NK-92 (cell line): ENCODE data around the gene PLOD3.
"Not testable (repeated sequence)": the region's sequence is repeated elsewhere in the genome, so short reads cannot be mapped to it uniquely, and the experiment has no call there.

Experiments used
- DNase-seq: peaks from one replicate; lab custom pipeline; 2025; ENCODE audit not compliant: unreplicated experiment; lab: John Stamatoyannopoulos, UW

The PLOD3 gene

GRCh38 chr7:101216001-101216859 is 1.2 kb downstream of the PLOD3 start:
- no peak for DNase-seq

DNA sequence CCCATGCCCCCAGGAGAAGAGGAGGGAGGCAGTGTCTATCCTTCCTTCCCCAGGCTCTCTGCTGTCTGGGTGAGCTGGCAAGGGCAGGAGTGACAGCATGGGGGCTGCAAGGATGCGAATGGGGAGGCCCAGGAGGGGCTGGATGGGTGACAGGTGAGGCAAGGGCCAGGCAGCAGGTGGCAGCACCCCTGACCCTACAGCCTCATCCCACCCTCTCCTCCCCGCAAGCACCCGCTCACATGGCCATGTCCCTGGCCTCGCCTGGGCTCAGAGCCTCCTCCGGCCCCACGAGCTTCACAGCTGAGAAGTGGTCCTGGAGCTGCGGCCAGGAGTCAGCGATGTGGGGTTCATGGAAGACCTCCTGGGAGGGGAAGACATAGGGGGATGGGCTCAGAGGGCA is 5.4 kb downstream of the PLOD3 start:
- no peak for DNase-seq

GRCh38 chr7:101211501-101211900 is 5.9 kb downstream of the PLOD3 start:
- DNase-seq: no peak

DNA sequence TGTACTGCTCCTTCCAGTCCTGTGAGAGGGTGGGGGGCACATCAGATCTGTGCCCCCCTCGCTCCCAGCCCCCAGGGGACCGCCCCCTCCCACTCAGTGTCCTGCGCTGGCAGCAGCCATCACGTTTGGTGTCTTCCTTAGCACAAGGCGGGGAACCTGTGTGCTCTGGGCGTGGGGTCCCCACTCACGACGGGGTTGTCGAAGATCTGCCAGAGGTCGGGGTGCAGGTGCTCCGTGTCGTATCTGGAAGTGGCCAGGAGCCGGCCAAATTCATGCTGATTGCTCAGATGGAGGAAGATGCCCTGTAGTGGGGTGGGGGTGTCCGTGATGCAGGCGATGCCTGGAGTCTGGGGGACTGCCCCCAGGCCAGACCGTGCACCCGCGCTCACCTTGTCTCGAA is 7.2 kb downstream of the PLOD3 start:
- no peak for DNase-seq

GRCh38 chr7:101208794-101209193 is 8.6 kb downstream of the PLOD3 start:
- DNase-seq: no peak

DNA sequence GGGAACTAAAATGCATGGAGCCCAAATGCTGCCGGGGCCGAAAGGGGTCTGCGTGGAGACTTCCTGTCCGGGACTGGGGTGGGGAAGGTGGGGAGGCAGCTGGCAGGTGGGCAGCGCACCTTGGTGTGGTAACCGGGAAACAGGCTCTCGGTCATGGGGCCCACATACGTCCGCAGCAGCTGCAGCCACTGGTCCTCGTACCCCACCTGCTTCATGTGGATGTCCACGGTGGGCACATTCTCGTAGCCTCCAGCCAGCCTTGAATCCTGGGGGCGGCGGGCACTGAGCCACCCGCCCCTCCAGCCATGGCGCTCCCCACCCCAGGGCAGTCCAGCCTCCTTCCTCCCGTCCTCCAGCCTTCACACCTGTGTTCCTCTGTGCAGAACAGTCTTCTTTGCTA is 9.9 kb downstream of the PLOD3 start:
- no peak for DNase-seq

DNA sequence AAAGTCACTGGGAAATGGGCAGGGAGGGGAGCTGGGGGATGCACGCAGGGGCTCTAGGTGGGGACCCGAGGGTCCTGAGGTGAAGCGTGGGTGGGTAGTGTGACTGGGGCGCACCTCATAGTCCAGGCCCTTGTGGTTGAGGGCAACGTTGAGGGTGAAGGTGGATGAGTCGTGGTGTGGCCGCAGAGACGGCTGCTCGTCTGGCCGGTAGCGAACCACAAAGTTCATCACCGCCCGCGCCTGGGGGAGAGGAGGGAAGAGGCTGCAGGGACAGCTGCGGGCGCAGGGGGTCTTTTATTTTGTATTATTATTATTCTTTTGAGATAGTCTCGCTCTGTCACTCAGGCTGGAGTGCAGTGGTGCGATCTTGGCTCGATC is 10.7 kb downstream of the PLOD3 start:
- DNase-seq: no peak

DNA sequence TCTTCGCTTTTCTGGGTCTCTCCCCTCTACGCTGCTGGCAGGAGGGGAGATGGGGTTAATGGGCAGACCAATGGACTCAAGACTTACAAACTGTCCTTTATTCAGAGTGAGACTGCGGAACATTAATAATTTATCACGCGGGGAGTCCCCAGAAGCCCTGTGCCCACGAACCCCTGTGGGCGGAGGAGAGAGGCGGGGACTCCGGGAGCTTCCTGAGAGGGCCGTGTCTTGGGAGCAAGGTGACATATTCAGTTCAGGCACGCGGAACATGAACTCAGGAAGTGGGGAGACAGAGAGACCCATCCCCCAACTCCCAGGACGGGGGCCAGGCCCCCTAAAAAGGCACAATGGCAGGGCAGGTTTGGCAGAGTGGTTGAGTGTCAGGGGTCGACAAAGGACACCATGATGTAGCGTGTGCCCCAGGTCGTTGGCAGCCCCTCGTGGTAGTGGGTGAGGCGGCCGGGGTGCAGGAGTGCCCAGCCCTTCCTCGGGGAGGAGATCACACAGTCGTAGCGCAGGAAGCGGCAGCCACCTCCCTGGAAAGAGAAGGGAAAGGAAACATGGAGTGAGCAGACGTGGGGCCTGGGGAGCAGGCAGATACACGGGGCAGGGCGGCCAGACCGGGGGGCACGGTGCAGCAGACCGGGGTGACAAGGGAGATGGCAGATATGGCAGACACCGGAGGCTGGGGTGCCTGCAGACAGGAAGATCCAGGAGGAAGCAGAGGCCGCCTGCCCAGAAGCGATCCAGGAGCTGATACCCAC is 11.3 kb downstream of the PLOD3 start:
- no peak for DNase-seq

DNA sequence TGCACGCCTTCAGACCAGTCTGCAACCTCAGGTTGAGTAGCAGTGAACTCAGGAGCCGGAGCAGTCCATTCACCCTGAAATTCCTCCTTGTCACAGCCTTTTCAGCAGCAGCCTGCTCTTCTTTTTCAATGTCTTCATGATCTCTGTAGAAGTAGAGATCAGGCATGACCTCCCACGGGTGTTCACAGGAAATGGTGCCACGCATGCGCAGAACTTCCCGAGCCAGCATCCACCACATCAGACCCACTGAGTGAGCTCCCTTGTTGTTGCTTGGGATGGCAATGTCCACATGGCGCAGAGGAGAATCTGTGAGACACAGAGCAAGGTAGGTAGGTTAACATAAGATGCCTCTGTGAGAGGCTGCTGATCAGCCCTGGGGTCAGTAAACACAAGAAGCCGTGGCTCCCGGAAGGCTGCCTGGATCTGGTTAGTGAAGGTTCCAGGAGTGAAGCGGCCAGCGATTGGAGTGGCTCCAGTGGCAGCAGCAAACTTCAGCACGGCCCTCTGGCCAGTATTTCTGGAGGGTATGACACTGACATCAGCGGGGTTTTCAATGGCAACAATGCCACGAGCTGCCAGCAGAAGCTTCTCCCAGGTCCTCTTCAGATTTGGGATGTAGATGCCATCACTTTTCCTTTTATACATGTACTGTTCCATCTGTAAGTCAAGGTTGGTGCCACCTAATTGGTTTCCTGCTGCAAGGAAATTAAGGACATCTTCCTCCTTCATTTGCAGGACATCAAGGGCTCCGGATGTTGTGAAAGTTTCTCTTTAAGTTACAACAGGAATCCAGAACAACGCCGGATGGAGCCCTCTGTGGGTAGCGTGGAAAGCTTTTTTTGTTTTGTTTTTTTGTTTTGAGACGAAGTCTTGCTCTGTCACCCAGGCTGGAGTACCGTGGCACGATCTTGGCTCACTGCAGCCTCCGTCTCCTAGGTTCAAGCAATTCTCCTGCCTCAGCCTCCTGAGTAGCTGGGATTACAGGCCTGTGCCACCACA is 13.3 kb downstream of the PLOD3 start:
- DNase-seq: not testable (repeated sequence)

- no peak for DNase-seq
Measured at GRCh38 chr7:101202603-101202918, 14.8 kb downstream of the PLOD3 start.

- DNase-seq: no peak
Measured at GRCh38 chr7:101201695-101202602, 15.4 kb downstream of the PLOD3 start.

GRCh38 chr7:101200862-101201599 is 16.4 kb downstream of the PLOD3 start, which contains the start of gene MOGAT3:
Gene MOGAT3, minus strand, starts transcription at chr7:101201036. Its CDS starts 182 bp downstream, at chr7:101200854.
- no peak for DNase-seq

DNA sequence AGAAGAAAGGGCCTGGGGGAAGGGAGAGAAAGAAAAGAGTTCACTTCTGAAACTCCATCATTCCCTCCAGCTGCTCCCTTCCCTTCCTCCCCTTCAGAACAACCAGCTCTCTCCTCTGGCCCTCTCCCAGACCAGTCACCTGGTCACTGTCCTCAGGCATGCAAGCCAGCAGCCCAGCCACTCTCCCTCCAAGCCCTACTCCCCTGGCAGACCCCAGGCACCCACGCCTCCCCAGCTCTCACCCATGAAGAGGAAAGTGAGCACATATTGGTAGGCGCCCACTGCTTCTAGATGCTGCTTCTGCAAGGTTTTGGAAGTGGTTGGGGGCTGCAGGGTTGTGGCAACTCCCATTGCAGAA is 16.9 kb downstream of the PLOD3 start:
- no peak for DNase-seq

GRCh38 chr7:101199522-101199921 is 17.9 kb downstream of the PLOD3 start:
- not testable (repeated sequence) for DNase-seq

GRCh38 chr7:101198476-101198875 is 18.9 kb downstream of the PLOD3 start:
- DNase-seq: no peak

DNA sequence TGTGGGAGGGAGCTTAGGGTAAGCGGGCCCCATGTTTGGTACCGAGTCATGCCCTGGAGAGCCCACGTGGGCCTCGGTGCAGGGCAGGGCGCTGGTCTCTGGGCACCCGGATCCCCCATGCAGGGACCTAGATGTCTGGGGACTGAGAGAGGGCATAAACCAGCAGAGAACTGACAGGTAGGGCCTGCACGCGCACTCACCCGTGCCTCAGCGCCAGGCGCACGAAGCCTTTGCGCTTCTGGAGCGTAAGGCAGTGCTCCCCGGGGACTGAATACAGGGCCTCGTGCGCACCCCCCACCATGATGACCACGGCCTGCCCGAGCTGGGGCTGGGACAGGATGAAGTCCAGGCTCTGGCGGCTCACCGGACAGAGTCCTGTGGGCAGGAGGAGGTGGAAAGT is 19.4 kb downstream of the PLOD3 start:
- no peak for DNase-seq

DNA sequence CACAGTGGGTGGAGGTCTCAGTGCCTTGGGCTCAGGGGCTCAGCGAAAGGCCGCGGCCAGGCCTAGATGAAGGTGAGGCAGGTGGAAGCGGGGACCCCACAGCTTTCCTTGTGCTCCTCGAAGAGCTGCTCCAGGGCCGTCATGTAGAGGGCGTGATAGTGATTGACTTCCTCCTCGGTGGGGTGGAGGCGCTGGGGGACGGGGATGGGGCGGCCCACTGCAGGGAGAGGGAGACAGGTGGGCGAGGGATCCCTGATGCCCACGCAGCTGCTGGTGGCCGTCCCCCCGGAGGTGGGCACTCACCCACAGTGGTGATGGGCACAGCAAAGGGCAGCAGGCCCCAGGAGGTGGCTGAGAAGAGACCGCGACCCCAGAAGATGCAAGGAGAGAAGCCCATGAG is 21.5 kb downstream of the PLOD3 start:
- DNase-seq: no peak

DNA sequence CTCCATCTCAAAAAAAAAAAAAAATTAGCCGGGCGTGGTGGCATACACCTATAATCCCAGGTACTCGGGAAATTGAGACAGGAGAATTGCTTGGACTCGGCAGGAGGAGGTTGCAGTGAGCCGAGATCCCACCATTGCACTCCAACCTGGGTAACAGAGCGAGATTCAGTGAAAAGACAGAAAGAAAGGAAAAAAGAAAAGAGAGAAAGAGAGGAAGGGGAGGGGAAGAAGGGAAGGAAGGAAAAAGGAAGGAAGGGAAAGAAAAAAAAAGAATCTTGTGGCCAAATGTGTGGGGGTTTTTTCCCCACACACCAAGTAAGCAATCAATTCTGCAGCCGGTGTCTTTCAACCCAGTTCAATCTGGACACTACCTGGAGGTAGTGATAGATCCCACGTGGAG is 28.3 kb downstream of the PLOD3 start:
- no peak for DNase-seq

- DNase-seq: no peak
Measured at GRCh38 chr7:101186844-101187428, 30.4 kb downstream of the PLOD3 start.
